Iris pigment epithelial cell (primary cell): ENCODE data around the gene SEC14L3.

ENCODE experiments used
- DNase-seq: peaks from one replicate; pipeline ENCODE4 v3.0.0-alpha.2; 2011; ENCODE audit warnings: low read depth

SEC14L3 gene

DNA sequence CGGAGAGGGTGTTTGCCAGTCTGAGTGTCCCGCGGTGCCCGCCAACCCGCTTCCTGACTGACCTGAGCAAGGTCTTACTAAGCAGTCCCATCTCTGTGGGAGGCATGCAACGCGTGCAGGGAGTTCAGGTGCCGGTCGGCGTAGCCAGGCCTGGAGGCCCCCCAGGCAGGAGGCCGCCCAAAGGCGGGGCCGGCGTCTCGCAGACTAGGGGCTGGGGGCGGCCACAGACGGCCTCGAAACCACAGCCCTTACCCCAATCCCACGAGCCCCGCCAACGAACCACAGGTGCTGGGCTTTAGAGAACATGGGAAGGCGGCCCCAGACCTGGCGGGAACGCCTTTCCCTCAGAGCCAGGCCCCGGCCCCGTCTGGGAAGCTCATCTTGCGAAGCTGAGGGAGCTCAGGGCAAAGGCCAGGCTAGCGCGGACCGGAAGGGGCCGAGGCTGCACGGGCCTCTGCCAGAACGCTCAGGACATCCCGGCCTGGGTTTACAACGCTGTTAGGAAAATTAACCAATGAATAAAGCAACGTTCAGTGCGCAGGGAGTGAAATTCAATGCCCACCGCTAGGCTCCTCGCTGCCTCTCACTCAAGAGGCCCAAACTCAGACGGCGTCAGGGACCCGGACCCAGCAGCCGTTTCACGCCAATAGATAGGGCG lies 48.4 kb downstream of the SEC14L3 start:
- peak; percentile 80 for DNase-seq

DNA sequence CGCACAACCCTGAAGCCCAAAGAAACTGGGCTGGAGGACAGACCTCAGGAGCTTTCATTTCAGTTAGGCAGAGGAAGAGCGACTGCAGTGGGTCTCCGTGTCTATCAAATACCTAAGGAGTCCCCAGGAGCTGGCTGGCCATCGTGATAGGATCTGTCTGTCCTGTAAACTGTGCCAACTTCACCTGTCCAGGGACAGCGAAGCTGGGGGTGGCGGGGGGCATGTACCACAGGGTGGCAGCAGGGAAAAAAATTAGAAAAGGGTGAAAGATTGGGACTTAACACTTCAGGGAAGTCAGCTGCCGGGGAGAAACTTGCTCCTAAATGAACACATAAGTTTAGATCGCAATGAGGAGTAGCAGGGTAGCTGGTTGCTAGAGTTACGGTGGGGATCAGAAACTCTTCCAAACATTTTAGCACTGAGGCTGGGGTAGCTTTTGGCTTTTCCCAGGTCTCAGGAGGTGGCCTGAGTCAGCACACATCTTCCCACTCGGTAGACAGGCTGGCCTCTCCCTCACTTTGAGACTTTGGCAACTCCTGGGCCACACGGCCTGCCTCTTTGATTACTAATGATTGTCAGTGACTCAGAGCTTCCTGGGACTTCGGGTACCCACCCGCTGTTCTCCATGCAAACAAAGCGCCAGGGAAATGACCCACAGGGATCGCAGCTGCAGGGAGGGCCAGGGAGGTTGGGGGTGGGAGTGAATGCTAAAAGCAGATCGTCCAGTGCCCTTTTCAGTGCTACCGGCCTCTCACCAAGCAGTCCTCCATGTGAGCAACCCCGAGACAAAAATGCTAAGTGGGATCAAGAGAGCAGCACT lies 49.1 kb downstream of the SEC14L3 start:
- DNase-seq: peak; percentile 97

DNA sequence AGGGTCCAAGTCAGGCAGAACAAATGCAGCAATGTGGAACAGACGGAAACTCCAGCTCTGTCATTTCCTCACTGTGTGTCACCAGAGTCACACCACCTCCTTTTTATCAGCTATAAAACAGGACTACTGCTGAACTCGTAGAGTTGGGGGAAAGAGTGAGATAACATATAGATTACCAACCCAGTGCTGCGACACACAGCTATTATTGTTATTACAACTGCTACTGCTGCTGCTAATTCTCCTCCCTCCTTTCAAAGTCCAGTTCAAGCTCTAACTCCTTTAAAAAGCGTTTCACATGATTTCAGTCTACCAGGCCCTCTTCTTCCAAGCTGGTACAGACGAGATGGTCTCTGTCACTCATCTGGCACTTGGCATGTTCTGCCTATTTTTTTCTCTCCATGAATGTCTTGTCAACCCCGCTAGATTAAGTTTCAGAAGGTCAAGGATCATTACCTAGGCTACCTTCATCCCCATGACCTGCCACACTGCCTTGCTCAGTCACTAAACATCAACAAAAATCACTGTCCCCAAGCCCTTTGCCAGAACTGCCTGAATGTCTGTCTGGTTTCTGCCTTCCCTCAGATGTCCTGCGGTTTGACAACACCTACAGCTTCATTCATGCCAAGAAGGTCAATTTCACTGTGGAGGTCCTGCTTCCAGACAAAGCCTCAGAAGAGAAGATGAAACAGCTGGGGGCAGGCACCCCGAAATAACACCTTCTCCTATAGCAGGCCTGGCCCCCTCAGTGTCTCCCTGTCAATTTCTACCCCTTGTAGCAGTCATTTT lies 49.9 kb downstream of the SEC14L3 start:
- DNase-seq: peak; percentile 24

DNA sequence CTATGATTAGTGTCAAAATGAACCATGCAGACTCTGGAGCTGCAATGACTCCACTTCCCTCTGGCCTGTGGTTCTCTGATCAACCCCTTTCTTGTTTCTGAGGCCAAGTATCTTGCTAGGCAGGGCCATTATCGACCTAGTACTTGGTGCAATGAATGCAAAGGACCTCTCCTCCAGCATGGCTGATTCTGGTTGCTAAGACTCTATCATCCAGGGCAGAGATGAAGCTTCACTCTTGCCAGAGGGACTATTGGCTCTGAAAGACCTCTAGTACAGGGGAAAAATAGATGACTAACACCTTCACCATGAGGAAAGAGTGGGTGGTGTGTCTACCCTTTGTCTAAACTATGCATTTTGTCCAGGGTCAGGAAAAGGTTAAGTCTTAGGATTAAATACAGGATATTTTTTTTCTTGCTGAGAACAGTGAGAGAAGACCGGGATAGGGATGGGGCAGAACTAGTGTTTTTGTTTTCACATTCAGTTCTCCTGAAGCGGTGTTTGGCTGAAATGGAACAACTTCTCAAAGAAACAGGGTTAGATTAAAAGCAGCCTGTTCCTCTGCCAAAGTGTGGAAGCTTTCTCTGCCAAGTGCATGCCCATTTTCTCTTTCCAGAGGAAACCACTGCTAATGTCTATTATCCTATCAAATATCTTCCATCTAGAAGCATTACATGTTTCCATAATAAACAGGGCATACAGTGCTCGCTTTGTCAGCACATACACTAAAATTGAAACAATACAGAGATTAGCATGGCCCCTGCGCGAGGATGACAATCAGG lies 51.3 kb downstream of the SEC14L3 start:
- DNase-seq: peak; percentile 97

DNA sequence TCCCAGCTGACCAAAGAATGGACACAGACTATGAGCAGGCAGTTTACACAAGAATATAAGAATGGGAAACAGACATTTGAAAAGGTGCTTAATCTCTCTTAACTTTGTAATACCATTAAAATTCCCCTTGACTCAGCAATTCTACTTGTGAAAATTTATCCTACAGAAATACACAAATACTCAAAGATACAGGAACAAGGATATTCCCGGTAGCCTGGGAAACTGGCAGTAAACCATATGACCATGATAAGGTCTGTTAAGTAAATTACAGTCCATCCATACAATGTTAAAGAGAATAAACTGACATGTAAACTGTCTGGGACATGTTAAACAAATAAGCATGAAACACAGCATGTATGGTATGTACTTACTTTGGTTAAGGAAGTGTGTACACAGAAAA lies 55.0 kb downstream of the SEC14L3 start:
- DNase-seq: no peak

DNA sequence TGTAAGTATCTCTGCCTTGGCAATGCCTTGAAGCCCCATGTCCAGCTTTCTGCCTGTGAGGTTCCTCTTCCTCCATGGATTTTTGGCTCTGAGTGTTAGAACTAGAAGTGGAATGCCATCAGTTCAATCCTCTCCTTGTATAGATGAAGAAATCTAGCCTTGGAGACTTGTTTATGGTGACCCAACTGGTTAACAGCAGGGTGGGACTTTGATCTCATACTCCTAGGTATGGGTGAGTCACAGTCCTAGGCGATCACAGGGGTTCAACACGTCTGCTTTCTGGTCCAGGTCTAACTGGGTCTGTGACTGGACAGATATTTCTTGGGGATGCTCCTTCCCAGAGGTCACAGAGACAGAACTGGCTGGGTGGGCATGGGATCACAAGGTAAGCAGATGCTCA lies 55.4 kb downstream of the SEC14L3 start:
- DNase-seq: peak; percentile 82

DNA sequence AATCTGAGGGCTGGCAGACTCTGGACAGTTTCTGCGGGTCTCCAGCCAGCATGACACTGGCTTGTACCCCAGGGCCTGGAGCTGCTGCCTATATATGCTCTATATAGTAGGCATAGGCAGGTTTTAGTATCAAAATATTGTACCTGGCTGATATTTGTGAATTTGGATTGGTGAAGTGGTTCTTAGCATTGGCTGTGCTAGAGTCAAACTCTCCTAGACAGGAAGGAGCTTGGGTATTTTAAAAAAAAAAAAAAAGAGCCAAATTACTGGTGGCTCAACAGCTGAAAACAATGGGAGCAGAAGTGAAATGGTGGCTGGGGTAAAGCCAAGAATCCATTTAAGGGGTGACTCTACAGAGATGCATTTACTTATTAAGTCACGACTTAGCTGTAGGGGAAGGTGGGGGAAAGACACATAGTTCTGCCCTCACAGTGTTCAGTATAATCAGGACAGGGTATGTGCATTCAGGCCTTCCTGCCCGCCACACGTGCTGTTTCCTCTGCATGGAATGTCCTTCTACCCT lies 57.2 kb downstream of the SEC14L3 start:
- DNase-seq: peak; percentile 39

DNA sequence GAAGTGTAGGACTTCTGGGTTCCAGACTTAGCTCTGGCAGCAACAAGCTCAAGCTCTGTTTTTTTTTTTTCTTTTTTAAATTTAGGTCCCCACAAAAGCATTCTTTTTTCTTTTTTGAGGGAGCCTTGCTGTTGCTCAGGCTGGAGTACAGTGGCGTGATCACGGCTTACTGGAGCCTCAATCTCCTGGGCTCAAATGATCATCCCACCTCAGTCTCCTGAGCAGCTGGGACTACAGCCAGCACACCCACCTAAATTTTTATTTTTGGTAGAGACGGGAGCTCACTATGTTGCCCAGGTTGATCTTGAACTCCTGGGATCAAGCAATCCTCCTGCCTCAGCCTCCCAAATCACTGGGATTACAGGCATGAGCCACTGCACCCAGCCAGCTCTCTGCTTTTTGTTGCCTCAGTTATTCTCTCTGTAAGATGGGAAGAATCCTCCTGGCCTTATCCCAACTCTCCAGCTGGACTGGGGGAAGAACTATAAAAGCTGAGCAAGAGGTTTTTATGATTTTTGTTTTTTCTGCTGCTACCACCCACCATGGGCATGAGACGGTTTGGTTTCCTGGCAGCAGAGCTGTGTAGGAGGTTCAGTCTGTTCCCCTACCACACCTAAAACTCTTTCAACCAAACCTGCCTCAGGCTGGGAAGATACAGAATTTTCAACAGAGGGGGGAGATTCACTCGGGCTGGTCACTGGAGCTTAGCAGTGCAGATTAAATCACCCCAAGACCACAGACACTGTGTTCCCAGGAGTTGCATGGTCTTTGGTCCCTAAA lies 57.9 kb downstream of the SEC14L3 start:
- DNase-seq: no peak

DNA sequence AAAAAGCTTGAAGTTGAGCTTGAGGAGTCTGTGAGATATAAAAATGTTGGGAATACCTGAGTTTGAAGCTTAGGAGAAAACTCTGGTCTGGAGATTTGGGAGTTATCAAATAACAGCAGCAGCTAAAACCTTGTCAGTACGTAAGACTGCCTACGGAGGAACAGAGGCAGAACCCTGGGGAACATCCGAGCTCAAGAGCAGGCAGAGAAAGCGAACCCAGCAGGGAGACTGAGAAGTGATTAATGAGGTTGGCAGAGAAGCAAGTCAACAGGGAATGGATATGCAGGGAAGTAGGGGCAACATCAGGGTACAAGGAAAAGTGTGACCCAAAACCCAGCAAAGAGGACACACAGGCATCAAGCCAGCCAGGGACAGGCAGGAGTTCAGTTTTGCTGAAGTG lies 58.8 kb downstream of the SEC14L3 start:
- DNase-seq: no peak

DNA sequence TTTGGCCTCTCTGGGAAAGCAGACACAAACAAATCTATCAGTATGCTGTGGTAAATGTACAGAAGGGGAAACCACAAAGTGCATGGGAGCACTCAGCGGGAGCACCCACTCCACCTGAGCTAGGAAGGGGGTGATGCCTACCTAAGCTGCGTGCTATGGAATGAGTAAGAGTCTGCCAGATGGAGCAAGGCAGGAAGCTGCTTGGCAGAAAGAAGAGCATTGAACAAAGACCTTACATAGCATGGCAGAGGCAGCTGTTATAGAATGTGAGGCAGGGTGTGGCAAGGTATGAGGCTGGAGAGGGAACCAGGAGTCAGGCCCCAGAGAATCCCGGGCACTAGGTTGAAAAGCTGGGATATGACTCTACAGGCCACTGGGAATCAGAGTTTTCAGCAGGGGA lies 60.0 kb downstream of the SEC14L3 start:
- DNase-seq: no peak
